Coronary artery (tissue), 2 donors: Measurements from ENCODE around the gene SCAMP3.
A peak's percentile ranks its signal among the peaks of the same experiment; 100 is the strongest.

Experiments used
- DNase-seq: peaks from one replicate; pipeline ENCODE4 v3.0.0-alpha.2; 2017; ENCODE audit warnings: low spot score
- H3K27ac ChIP-seq, 2 donors: fragments of 200-600 bp; sonication (generic); one replicate each; pipeline ENCODE4 v1.5.1; 2016 to 2019
- H3K4me3 ChIP-seq: fragments of 200-600 bp; sonication (generic); 2 replicates; pipeline ENCODE4 v1.5.1; 2016; ENCODE audit warnings: mild to moderate bottlenecking, moderate library complexity
- TF ChIP-seq, protein P1 (sequence below): fragments of 200-600 bp; sonication (generic); IDR thresholded peaks from one replicate; pipeline ENCODE4 v1.5.1; 2019; ENCODE audit warnings: antibody characterized with exemption

Gene SCAMP3

DNA sequence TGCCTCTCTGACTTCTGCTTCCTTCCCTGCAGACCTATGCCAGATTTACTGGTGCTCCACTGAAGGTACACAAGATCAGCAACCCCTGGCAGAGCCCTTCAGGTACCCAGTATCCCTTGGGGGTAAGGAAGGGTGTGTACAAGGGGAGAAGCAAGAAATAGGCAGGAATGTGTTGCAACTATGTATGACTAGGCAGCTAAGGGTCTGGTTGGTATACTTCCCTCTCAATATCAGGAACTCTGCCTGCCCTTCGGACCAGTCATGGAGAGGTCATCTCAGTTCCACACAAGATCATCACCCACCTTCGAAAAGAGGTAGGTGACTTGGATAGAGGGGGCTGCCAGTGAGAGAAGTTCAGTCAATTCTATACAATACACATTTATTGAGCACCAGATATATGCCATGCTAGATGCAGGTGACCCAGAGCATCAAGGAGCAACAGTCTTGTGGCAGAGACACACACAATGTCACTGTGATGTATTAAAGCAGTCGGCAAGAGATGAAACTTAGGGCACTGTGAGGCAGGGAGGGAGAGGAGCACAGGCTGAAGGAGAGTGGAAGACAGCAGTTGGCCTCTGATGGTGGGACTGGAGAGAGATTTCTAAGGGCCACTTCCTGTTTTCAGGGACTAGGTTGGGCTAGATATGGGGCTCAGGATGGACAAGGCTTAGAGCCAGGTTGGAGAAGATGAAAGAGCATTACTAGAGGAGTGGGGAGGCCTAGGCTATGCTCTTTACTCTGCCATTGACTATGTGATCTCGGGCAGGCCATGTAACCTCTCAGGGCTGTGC lies 51.7 kb downstream of the SCAMP3 start:
- Histone ChIP-seq H3K4me3 (no peak overlapping the region), H3K27ac (peak overlapping the region in 1 of 2 donors; percentile 82)
- TF ChIP-seq, protein P1, sequence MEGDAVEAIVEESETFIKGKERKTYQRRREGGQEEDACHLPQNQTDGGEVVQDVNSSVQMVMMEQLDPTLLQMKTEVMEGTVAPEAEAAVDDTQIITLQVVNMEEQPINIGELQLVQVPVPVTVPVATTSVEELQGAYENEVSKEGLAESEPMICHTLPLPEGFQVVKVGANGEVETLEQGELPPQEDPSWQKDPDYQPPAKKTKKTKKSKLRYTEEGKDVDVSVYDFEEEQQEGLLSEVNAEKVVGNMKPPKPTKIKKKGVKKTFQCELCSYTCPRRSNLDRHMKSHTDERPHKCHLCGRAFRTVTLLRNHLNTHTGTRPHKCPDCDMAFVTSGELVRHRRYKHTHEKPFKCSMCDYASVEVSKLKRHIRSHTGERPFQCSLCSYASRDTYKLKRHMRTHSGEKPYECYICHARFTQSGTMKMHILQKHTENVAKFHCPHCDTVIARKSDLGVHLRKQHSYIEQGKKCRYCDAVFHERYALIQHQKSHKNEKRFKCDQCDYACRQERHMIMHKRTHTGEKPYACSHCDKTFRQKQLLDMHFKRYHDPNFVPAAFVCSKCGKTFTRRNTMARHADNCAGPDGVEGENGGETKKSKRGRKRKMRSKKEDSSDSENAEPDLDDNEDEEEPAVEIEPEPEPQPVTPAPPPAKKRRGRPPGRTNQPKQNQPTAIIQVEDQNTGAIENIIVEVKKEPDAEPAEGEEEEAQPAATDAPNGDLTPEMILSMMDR, result no peak
- DNase-seq, result no peak

DNA sequence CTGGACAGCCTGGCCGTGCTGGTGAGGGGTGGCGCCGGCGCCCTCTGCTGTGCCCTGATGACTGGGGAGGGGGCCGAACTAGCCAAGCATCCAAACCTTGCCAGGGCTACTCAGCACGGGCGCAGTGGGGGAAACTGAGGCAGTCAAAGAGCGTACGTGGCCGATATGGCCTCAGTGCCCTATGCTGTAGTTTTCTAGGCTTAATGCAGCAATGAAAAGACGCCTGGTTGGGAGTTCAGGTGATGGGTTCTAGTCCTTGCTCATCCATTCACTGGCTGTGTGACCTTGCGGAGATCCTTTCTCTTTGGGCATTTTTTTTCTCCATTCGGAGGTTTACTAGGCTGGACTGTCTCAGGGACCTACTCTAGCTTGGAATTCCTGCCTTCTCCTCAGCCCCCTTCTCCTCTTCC lies 52.8 kb downstream of the SCAMP3 start:
- Histone ChIP-seq H3K4me3 (peak overlapping the region; percentile 81), H3K27ac (peak overlapping the region; percentile 97 to 98)
- DNase-seq, result no peak
- TF ChIP-seq, protein P1, result no peak

DNA sequence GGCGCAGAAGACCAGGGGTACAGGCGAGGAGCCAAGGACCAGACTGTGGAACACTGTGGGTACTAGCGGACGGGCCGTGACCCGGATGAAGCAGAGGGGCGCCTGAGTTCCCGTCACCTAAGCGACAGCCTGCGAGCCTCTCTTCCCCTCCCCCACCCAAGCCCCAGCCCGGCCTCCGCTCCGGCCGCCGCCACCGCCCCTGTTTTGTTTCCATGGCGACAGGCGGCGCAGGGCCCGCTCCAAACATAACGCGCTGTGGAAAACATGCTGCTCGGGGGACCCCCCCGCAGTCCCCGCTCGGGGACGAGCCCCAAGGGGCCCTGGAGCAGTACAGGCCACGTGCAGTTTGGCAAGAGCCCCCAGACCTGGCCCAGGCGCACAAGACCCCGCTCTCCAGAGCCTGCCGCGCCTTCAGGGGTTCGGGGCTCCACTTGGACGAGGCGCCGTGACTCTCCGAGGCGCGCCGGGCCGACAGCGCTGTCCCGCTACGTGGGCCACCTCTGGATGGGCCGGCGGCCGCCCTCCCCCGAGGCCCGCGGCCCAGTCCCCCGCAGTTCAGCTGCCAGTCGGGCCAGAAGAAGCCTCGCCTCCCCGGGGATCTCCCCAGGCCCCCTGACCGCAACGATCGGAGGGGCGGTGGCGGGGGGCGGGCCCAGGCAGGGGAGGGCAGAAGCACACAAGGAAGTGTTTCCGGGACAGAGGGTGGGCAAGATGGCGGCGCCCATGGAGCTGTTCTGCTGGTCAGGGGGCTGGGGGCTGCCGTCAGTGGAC lies 53.4 kb downstream of the SCAMP3 start, which contains the start of gene MTX1:
Gene MTX1, plus strand, starts transcription at position 155 of the 771 bp plus-strand sequence. Its CDS starts 110 bp downstream, at position 265.
- Histone ChIP-seq H3K27ac (peak within 1 kb of the TSS; percentile 97 to 98), H3K4me3 (peak within 1 kb of the TSS; percentile 81)
- TF ChIP-seq, protein P1, result no peak
- DNase-seq, result peak; percentile 98

DNA sequence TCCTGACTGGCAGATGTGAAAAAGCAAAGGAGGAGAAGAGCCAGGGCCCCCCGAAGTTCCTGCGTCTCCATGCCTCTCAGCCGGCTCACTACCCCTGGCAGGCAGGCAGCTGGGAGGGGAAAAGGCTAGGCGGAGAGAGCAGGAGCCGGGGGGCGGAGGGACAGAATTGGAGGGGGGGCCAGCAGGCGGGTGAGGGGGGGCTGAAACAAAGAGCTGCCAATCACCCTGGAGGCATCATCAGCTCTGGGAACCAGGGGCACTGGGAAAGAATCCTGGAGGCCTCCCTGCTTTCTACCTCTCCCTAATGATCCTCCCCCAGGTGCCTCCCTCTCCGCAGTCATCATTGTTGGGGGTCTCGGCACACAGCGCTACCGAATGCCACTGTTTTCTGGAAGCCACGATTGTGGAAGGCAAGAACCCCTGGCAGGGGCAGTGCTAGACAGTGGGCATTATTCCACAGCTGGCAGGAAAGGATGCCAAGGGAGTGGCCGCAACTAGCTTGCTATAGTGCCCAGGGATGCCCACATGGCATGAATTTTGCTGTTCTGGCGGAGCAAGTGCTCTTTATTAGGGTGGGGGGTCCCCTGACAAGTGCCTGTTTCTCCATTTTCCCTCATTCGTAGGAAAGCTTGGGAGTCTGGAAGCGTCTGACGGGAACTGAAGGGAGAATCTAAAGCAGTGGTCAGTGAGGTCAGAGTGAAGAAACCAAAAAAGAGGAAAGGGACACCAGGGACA lies 54.2 kb downstream of the SCAMP3 start, which contains the start of gene THBS3:
Gene THBS3, minus strand, starts transcription at position 92 of the 735 bp plus-strand sequence. Its CDS starts 21 bp downstream, at position 71.
- Histone ChIP-seq H3K27ac (peak within 1 kb of the TSS; percentile 97 to 98), H3K4me3 (peak within 1 kb of the TSS; percentile 81)
- TF ChIP-seq, protein P1, result no peak
- peak; percentile 87 for DNase-seq

DNA sequence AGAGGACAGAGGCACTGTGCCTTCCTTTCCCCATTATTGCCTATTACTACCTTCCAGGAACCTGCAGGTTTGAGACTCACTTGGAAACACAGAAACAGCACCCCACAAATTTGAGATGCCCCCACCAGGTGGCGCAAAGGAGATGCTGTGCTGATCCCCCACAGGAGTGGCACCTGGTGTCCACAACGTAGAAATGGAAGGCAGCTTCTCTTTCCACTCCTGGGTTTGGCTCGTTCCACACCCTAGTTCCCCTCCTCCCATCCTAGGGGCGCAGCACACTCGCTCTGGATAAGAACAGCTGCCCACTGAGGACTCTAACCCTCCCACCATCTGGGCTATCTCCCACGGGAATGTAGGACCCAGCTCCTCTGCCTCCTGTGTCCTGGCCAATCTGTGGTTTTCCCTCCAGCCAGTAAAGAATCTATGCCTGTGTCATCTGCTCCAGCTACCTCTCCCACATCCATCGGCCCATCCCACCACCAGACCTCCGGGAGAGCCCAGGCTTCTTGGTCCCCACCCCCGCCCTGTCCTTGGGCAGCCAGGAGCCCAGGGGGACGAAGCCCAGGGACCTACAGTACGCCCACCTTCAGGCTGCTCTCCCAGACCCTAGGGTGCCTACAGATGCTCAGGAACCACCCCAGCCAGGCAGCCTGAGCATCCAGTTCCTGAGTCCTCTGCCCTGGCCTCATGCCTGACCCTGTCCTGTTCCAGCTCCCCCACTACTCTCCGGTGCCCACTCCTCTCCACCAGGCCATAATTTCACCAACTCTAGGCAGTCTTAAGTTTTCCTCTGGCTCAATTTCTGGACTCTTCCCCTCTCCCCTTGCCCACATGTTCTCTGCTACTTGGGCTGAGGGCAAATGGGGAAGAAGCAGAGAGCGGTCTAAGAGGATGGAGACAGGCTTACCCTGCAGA lies 55.0 kb downstream of the SCAMP3 start:
- peak; percentile 92 for DNase-seq
- Histone ChIP-seq H3K4me3 (peak overlapping the region; percentile 81), H3K27ac (peak overlapping the region; percentile 97 to 98)
- TF ChIP-seq, protein P1, result peak; percentile 67
